Activated CD4-positive, alpha-beta memory T cell treated with anti-CD3 and anti-CD28 coated beads, Interleukin-2, amount 10 ng/mL, durations not matched to agents 7 days and 5 days (primary cell): Measurements from ENCODE around the gene SLC2A13. TPM values are rescaled to one million over a fixed set of nuclear protein-coding genes. Genes with fewer than 3 reads are reported as not detected.

Experiments used
- CTCF ChIA-PET: fragments of 350-600 bp; sonication (Branson Sonifier 250); formaldehyde crosslinking; loops from one replicate; lab custom pipeline; 2021; ENCODE audit warnings: antibody characterized with exemption, inconsistent platforms; lab: Charles Lee
- POLR2A ChIA-PET: fragments of 350-600 bp; sonication (Branson Sonifier 250); formaldehyde crosslinking; loops from one replicate; lab custom pipeline; 2021; ENCODE audit warnings: antibody characterized with exemption; lab: Charles Lee
- DNase-seq: peaks from one replicate; pipeline ENCODE4 v3.0.0-alpha.2; 2020
- H3K27ac Mint-ChIP-seq: one replicate; pipeline ENCODE4 v1.8.0; 2021; ENCODE audit warnings: mild to moderate bottlenecking, mixed read lengths
- H3K27me3 Mint-ChIP-seq: one replicate; pipeline ENCODE4 v1.8.0; 2021; ENCODE audit warnings: mixed read lengths
- H3K36me3 Mint-ChIP-seq: one replicate; pipeline ENCODE4 v1.8.0; 2021; ENCODE audit warnings: low read depth, mixed read lengths
- H3K4me1 Mint-ChIP-seq: one replicate; pipeline ENCODE4 v1.8.0; 2021; ENCODE audit warnings: mixed read lengths
- H3K4me3 Mint-ChIP-seq: one replicate; pipeline ENCODE4 v1.8.0; 2021; ENCODE audit warnings: mild to moderate bottlenecking, mixed read lengths
- H3K9me3 Mint-ChIP-seq: one replicate; pipeline ENCODE4 v1.8.0; 2021; ENCODE audit warnings: mixed read lengths
- total RNA-seq, 2 experiments: library from RNA; stranded (reverse); gene quantifications; one replicate each; pipeline ENCODE4 v1.2.3, GENCODE V29; 2021

Gene SLC2A13
- 1 to 10 TPM; 3.2 to 3.4 TPM for total RNA-seq

- Mint-ChIP-seq H3K27ac (peak within 1 kb of the TSS; percentile 16), H3K9me3 (no peaks in the 10 kb centered on the region), H3K36me3 (no peaks in the 10 kb centered on the region), H3K4me1 (peaks cover 27% of the 10 kb centered on the region), H3K4me3 (peak within 1 kb of the TSS; percentile 76), H3K27me3 (peaks cover 35% of the 10 kb centered on the region)
- CTCF ChIA-PET = interaction anchor here (0.8 to 6.4 kb wide), 6 partner anchors 9 to 486 kb away, joined by 3 to 55 read pairs (median 4); partner anchors contain the start of gene ABCD2
- POLR2A ChIA-PET = interaction anchor here (0.8 to 1.1 kb wide), 2 partner anchors 94 to 486 kb away, joined by 3 to 4 read pairs; partner anchors contain the start of gene ABCD2
- peak; percentile 73 for DNase-seq
Measured at GRCh38 chr12:40105515-40106201, at the start of gene SLC2A13. TSS of gene SLC2A13 (minus strand) at chr12:40106081. CDS start at chr12:40105808, 273 bp downstream.

- Mint-ChIP-seq H3K4me1 (peaks cover 7% of the 10 kb centered on the region), H3K27me3 (peaks cover 24% of the 10 kb centered on the region), H3K27ac (no peak overlapping the region), H3K36me3 (no peaks in the 10 kb centered on the region), H3K4me3 (no peak overlapping the region), H3K9me3 (no peaks in the 10 kb centered on the region)
- no peak for DNase-seq
- POLR2A ChIA-PET = no interaction called here
- CTCF ChIA-PET = interaction anchor here (0.6 to 1.2 kb wide), 3 partner anchors 9 to 1467 kb away, joined by 3 read pairs; no protein-coding TSS in a partner anchor
Measured at GRCh38 chr12:40154381-40154780, 48.5 kb upstream of the SLC2A13 start.

- Mint-ChIP-seq H3K36me3 (no peaks in the 10 kb centered on the region), H3K9me3 (no peaks in the 10 kb centered on the region), H3K27ac (no peak overlapping the region), H3K4me3 (no peak overlapping the region), H3K27me3 (peaks cover 18% of the 10 kb centered on the region), H3K4me1 (peaks cover under 1% of the 10 kb centered on the region)
- CTCF ChIA-PET = interaction anchor here (0.9 kb wide), 1 partner anchor 159 kb away, joined by 3 read pairs; no protein-coding TSS in a partner anchor
- POLR2A ChIA-PET = no interaction called here
- DNase-seq = no peak
Measured at GRCh38 chr12:40153432-40153831, 47.6 kb upstream of the SLC2A13 start.

GRCh38 chr12:40152783-40153383 is 47.0 kb upstream of the SLC2A13 start:
- Mint-ChIP-seq H3K4me3 (no peak overlapping the region), H3K4me1 (no peaks in the 10 kb centered on the region), H3K36me3 (no peaks in the 10 kb centered on the region), H3K9me3 (no peaks in the 10 kb centered on the region), H3K27me3 (peaks cover 17% of the 10 kb centered on the region), H3K27ac (no peak overlapping the region)
- CTCF ChIA-PET = interaction anchor here (0.9 kb wide), 1 partner anchor 159 kb away, joined by 3 read pairs; no protein-coding TSS in a partner anchor
- POLR2A ChIA-PET = no interaction called here
- DNase-seq = peak; percentile 52

- DNase-seq = no peak
- Mint-ChIP-seq H3K36me3 (no peaks in the 10 kb centered on the region), H3K9me3 (no peaks in the 10 kb centered on the region), H3K27ac (no peak overlapping the region), H3K4me3 (no peak overlapping the region), H3K4me1 (no peaks in the 10 kb centered on the region), H3K27me3 (peaks cover 18% of the 10 kb centered on the region)
- POLR2A ChIA-PET = no interaction called here
- CTCF ChIA-PET = no interaction called here
Measured at GRCh38 chr12:40149673-40150260, 43.9 kb upstream of the SLC2A13 start.

GRCh38 chr12:40146800-40147797 is 41.2 kb upstream of the SLC2A13 start:
- DNase-seq = peak; percentile 19
- Mint-ChIP-seq H3K4me3 (no peak overlapping the region), H3K36me3 (no peaks in the 10 kb centered on the region), H3K27ac (no peak overlapping the region), H3K27me3 (peaks cover 23% of the 10 kb centered on the region), H3K4me1 (no peaks in the 10 kb centered on the region), H3K9me3 (no peaks in the 10 kb centered on the region)
- CTCF ChIA-PET = no interaction called here
- POLR2A ChIA-PET = no interaction called here

- Mint-ChIP-seq H3K4me3 (no peak overlapping the region), H3K27me3 (peaks cover 24% of the 10 kb centered on the region), H3K9me3 (no peaks in the 10 kb centered on the region), H3K4me1 (no peaks in the 10 kb centered on the region), H3K36me3 (no peaks in the 10 kb centered on the region), H3K27ac (no peak overlapping the region)
- ChIA-PET POLR2A (no interaction called here), CTCF (interaction anchor here (0.6 to 0.9 kb wide), 5 partner anchors 35 to 552 kb away, joined by 3 to 5 read pairs (median 4); no protein-coding TSS in a partner anchor)
- no peak for DNase-seq
Measured at GRCh38 chr12:40145896-40146295, 40.0 kb upstream of the SLC2A13 start.

GRCh38 chr12:40144023-40144422 is 38.1 kb upstream of the SLC2A13 start:
- Mint-ChIP-seq H3K4me1 (no peaks in the 10 kb centered on the region), H3K4me3 (no peak overlapping the region), H3K27ac (no peak overlapping the region), H3K9me3 (no peaks in the 10 kb centered on the region), H3K36me3 (no peaks in the 10 kb centered on the region), H3K27me3 (peaks cover 20% of the 10 kb centered on the region)
- ChIA-PET POLR2A (no interaction called here), CTCF (interaction anchor here (0.6 kb wide), 1 partner anchor 52 kb away, joined by 3 read pairs; no protein-coding TSS in a partner anchor)
- no peak for DNase-seq

- ChIA-PET POLR2A (no interaction called here), CTCF (no interaction called here)
- H3K9me3 Mint-ChIP-seq = no peaks in the 10 kb centered on the region
- peaks cover 18% of the 10 kb centered on the region for H3K27me3 Mint-ChIP-seq
- no peak for DNase-seq
- H3K4me3 Mint-ChIP-seq = no peak overlapping the region
- peaks cover 10% of the 10 kb centered on the region for H3K4me1 Mint-ChIP-seq
- H3K27ac Mint-ChIP-seq = no peak overlapping the region
- peaks cover 3% of the 10 kb centered on the region for H3K36me3 Mint-ChIP-seq
Measured at GRCh38 chr12:40142001-40142744, 36.3 kb upstream of the SLC2A13 start.

- peaks cover under 1% of the 10 kb centered on the region for H3K9me3 Mint-ChIP-seq
- no peak for DNase-seq
- H3K4me3 Mint-ChIP-seq = no peak overlapping the region
- ChIA-PET POLR2A (no interaction called here), CTCF (interaction anchor here (0.9 kb wide), 1 partner anchor 33 kb away, joined by 3 read pairs; no protein-coding TSS in a partner anchor)
- peaks cover 14% of the 10 kb centered on the region for H3K4me1 Mint-ChIP-seq
- peaks cover 9% of the 10 kb centered on the region for H3K27me3 Mint-ChIP-seq
- no peak overlapping the region for H3K27ac Mint-ChIP-seq
- peaks cover 3% of the 10 kb centered on the region for H3K36me3 Mint-ChIP-seq
Measured at GRCh38 chr12:40138526-40138925, 32.6 kb upstream of the SLC2A13 start.

GRCh38 chr12:40137252-40137651 is 31.4 kb upstream of the SLC2A13 start:
- CTCF ChIA-PET = no interaction called here
- H3K27ac Mint-ChIP-seq = no peak overlapping the region
- H3K27me3 Mint-ChIP-seq = peaks cover 9% of the 10 kb centered on the region
- H3K4me1 Mint-ChIP-seq = peaks cover 14% of the 10 kb centered on the region
- peaks cover 3% of the 10 kb centered on the region for H3K36me3 Mint-ChIP-seq
- DNase-seq = no peak
- H3K4me3 Mint-ChIP-seq = no peak overlapping the region
- POLR2A ChIA-PET = no interaction called here
- H3K9me3 Mint-ChIP-seq = peaks cover 2% of the 10 kb centered on the region
